Right atrium auricular region (tissue), 2 donors: ENCODE results near the gene AKR1C2. TPM values are rescaled to one million over a fixed set of nuclear protein-coding genes. Genes with fewer than 3 reads are reported as not detected.
"Not testable (repeated sequence)": the region's sequence is repeated elsewhere in the genome, so short reads cannot be mapped to it uniquely, and the experiment has no call there.

ENCODE experiments used
- DNase-seq: peaks from one replicate; pipeline ENCODE4 v3.0.0-alpha.2; 2019; ENCODE audit warnings: low spot score
- H3K27ac ChIP-seq, 2 donors: fragments of 200-600 bp; sonication (generic); 1 replicate in 1 of 2; 2 replicates in 1 of 2; pipeline ENCODE4 v1.5.1; 2016 to 2019
- H3K27me3 ChIP-seq, 2 donors: fragments of 200-600 bp; sonication (generic); one replicate each; pipeline versions ENCODE4 v1.5.1 to v1.6.0; 2017 to 2019
- H3K36me3 ChIP-seq: fragments of 200-600 bp; sonication (generic); one replicate; pipeline ENCODE4 v1.5.1; 2016
- H3K4me1 ChIP-seq, 2 donors: fragments of 200-600 bp; sonication (generic); one replicate each; pipeline versions ENCODE4 v1.5.1 to v1.6.0; 2017 to 2019
- H3K4me3 ChIP-seq, 2 donors: fragments of 200-600 bp; sonication (generic); 1 replicate in 1 of 2; 2 replicates in 1 of 2; pipeline ENCODE4 v1.5.1; 2017 to 2019; ENCODE audit warnings: mild to moderate bottlenecking in 1 of 2, moderate library complexity in 1 of 2
- H3K9me3 ChIP-seq, 2 donors: fragments of 200-600 bp; sonication (generic); one replicate each; pipeline ENCODE4 v1.5.1; 2019
- total RNA-seq, 2 donors: library from RNA; depleted of rRNA; stranded (reverse); fragments of >200 nt; gene quantifications; one replicate each; pipeline ENCODE4 v1.1.0, GENCODE V29; 2016
- TF ChIP-seq, protein P1 (sequence below), 2 donors: fragments of 200-600 bp; sonication (generic); IDR thresholded peaks; one replicate each; pipeline ENCODE4 v1.5.1; 2019; ENCODE audit warnings: antibody characterized with exemption in 2 of 2

AKR1C2 gene
- total RNA-seq, 2 donors from 2014 or later, result 23.6 to 47.0 TPM

DNA sequence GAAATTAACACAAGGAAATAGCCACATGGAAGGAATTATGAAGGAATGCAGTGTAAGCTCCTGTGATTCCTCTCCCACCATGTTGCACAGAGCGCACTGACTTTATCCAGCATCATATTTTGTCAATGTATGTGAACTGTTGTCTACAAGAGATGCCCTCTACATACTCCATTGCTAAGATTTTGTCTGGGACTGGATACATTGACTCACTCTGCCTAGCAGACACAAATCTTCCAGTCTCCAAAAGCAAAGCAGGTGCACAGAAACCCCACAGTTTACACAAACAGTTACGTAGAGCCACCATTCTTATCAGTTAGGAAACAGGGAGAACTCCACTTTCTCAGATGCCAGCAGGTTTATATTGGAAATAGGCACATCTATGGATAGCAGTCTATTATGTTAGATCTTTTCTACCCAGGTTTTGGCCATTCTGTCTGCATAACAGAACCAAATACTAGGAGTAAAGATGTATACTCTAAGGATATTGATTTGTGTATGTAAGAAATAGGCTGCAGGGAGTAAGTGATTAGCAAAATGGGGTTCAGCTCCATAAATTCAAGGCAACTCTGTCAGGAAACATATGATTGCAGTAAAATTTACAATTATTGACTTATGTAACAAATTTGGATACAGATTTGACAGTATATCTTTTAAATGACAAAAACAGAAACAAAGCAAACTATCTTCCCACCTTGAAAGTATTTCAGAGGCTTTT lies 1.5 kb downstream of the AKR1C2 start:
- no peak overlapping the region for H3K27ac ChIP-seq
- H3K27me3 ChIP-seq, result no peaks in the 10 kb centered on the region
- DNase-seq, result no peak
- H3K4me1 ChIP-seq, result no peaks in the 10 kb centered on the region
- peak overlapping the region; percentile 15 to 31 for H3K4me3 ChIP-seq
- TF ChIP-seq, protein P1, sequence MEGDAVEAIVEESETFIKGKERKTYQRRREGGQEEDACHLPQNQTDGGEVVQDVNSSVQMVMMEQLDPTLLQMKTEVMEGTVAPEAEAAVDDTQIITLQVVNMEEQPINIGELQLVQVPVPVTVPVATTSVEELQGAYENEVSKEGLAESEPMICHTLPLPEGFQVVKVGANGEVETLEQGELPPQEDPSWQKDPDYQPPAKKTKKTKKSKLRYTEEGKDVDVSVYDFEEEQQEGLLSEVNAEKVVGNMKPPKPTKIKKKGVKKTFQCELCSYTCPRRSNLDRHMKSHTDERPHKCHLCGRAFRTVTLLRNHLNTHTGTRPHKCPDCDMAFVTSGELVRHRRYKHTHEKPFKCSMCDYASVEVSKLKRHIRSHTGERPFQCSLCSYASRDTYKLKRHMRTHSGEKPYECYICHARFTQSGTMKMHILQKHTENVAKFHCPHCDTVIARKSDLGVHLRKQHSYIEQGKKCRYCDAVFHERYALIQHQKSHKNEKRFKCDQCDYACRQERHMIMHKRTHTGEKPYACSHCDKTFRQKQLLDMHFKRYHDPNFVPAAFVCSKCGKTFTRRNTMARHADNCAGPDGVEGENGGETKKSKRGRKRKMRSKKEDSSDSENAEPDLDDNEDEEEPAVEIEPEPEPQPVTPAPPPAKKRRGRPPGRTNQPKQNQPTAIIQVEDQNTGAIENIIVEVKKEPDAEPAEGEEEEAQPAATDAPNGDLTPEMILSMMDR (IDR thresholded peaks at IDR 0.05), result no peak
- H3K9me3 ChIP-seq, result peaks cover 0 to 9% of the 10 kb centered on the region in 2 donors
- no peaks in the 10 kb centered on the region for H3K36me3 ChIP-seq

DNA sequence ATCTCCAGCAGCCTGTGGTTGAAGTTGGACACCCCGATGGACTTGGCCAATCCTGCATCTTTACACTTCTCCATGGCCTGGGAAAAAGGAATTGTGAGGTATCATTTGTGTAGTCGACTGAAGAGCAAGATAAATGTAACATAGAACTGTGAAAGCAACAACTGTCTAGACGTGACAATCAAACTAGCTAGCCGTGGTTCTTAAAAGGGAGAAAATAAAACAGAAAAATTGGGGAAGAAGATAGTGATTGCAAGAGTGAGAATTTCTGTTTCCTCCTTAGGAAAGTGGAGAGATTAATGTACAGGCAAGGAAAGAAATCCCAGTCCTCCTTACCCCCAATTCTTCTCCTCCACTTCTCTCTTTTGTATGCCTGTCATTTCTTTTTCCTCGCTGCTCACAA lies 5.0 kb downstream of the AKR1C2 start:
- Histone ChIP-seq H3K27me3 (no peaks in the 10 kb centered on the region), H3K36me3 (no peaks in the 10 kb centered on the region), H3K4me1 (no peaks in the 10 kb centered on the region), H3K9me3 (no peaks in the 10 kb centered on the region), H3K27ac (no peak overlapping the region), H3K4me3 (no peak overlapping the region)
- TF ChIP-seq, protein P1 (IDR thresholded peaks at IDR 0.05), result no peak
- DNase-seq, result no peak

DNA sequence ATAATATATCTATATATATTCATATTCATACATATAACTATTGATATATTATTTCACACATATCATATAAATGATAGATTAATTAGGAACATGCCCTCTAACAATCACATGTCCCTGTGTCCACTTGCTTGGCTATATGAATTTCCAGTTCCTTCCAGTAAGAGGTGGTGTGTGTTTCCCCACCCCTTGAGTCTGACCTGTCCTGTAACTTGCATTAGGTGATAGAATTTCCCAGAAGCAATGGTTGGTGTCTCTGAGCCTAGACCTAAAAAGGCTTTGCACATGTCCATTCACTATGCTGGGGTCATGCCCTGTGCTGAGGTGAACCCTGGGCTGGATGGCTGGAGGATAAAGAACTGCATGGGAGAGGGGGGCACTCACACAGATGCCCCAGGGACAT lies 9.4 kb downstream of the AKR1C2 start:
- not testable (repeated sequence) for H3K27ac ChIP-seq, H3K4me1 ChIP-seq, H3K27me3 ChIP-seq, H3K9me3 ChIP-seq, DNase-seq, H3K4me3 ChIP-seq, H3K36me3 ChIP-seq

DNA sequence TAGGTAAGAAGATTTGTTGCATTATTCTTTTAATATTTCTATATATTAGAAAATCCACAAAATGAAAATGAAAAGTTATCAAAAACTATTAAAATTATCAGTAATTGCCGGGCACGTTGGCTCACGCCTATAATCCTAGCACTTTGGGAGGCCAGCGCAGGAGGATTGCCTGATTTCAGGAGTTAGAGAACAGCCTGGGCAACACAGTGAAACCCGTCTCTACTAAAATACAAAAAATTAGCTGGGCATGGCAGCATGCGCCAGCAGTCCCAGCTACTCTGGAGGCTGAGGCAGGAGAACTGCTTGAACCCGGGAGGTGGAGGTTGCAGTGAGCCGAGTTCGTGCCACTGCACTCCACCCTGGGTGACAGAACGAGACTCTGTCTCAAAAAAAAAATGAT lies 11.1 kb downstream of the AKR1C2 start:
- H3K4me1 ChIP-seq, H3K36me3 ChIP-seq, H3K27ac ChIP-seq, DNase-seq, H3K9me3 ChIP-seq, H3K4me3 ChIP-seq, H3K27me3 ChIP-seq: not testable (repeated sequence)

DNA sequence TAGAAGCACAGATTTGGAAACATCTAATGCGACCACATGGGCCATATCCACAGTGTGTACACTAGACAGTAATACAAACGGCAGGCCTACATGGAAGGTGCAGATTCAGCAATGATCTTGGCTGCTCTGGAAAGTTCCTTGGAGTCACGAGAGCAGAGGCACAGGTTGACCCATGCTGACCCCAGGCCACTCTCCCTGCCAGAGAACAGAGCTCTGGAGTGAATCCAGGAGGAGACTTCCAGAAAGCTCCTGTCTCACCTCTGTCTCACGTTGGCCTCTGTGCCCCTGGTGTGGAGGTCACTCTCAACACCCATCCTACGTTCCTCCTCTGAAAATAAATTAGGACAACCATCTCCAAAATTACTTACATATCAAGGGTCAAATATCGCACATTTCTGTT lies 12.2 kb downstream of the AKR1C2 start:
- not testable (repeated sequence) for H3K4me1 ChIP-seq, H3K9me3 ChIP-seq, H3K27ac ChIP-seq, H3K4me3 ChIP-seq, H3K27me3 ChIP-seq, H3K36me3 ChIP-seq, DNase-seq

DNA sequence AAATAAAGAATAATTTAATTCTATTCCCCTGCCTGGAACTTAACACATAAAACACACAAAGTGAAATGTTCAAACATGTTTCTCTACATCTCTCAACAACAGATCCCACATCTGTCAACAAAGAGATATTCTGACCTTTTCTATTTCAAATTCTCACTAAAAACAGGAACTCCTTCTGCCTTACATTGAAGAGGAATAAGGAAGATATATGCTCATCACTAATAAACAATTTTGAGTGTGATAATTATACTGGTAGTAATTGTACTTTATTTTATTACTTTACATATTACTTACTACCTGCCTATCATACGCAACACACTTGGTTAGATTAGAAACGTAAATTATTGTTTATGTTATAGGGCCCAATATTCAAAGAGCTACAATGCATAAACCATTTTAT lies 13.4 kb downstream of the AKR1C2 start:
- Histone ChIP-seq H3K36me3 (no peaks in the 10 kb centered on the region), H3K9me3 (no peaks in the 10 kb centered on the region), H3K4me3 (no peak overlapping the region), H3K27ac (no peak overlapping the region), H3K27me3 (no peaks in the 10 kb centered on the region), H3K4me1 (peaks cover 0 to 1% of the 10 kb centered on the region in 2 donors)
- TF ChIP-seq, protein P1 (IDR thresholded peaks at IDR 0.05), result no peak
- DNase-seq, result no peak

DNA sequence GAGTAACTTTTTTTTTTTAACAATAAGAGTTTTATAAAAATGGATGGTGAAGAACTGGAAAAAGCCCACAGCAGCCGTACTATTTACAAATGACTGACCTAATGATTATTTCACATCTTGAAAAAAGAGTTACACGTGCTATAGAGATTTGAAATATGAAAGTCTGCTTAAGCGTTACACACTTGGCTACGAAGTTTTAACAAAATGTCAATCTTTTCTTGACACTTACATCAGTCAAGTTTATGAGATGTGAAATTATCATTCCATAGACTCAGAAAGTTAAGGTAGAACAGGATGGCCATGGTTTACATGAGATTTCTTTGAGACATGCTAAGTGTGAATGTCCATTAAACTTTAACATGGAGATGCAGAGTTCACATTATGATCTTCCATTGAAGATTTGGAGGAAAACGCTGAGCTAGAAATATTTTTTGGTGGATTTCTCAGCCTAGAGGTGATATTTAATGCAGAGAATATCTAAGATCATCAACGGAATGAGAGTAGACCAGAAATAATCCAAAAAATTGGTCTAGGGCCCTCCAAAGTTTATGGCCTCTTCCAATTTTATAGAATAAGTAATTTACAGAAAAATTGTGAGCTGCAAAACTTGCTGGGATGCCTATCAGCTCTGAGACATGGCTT lies 15.5 kb downstream of the AKR1C2 start:
- H3K27ac ChIP-seq, H3K9me3 ChIP-seq, H3K27me3 ChIP-seq, H3K4me1 ChIP-seq, DNase-seq, H3K36me3 ChIP-seq, H3K4me3 ChIP-seq: not testable (repeated sequence)
